ENCODE data around the gene CIBAR2.

Gene CIBAR2

GRCh38 chr16:85141491-85142128, 29.3 kb upstream of the CIBAR2 start:
- CTCF ChIA-PET = no interaction called here
- Histone ChIP-seq H3K9me3 (ENCODE audit: control insufficient read depth, insufficient read depth, low read depth, low read length) (no peaks in the 10 kb centered on the region), H3K4me1 (ENCODE audit: control insufficient read depth, insufficient read depth, low read length) (no peaks in the 10 kb centered on the region), H3K36me3 (ENCODE audit: control insufficient read depth in 2 of 2, insufficient read depth in 1 of 2, low read length in 2 of 2) (no peaks in the 10 kb centered on the region), H3K27ac (ENCODE audit: extremely low read depth, low read depth, low read length) (no peak overlapping the region), H3K4me3 (ENCODE audit: low read depth, low read length) (no peak overlapping the region)
- TF ChIP-seq HIC1 (tag by site-specific recombination; IDR thresholded peaks at IDR 0.05) (no peak), ZNF16 (tag by site-specific recombination; IDR thresholded peaks at IDR 0.05; ENCODE audit: low read depth) (peak; percentile 74; the same call in 1 of the 2 replicates)
- POLR2A ChIA-PET = no interaction called here

GRCh38 chr16:85140455-85141012, 28.3 kb upstream of the CIBAR2 start:
- Histone ChIP-seq H3K27ac (ENCODE audit: extremely low read depth, low read depth, low read length) (no peak overlapping the region), H3K4me1 (ENCODE audit: control insufficient read depth, insufficient read depth, low read length) (no peaks in the 10 kb centered on the region), H3K9me3 (ENCODE audit: control insufficient read depth, insufficient read depth, low read depth, low read length) (no peaks in the 10 kb centered on the region), H3K4me3 (ENCODE audit: low read depth, low read length) (no peak overlapping the region), H3K36me3 (ENCODE audit: control insufficient read depth in 2 of 2, insufficient read depth in 1 of 2, low read length in 2 of 2) (no peaks in the 10 kb centered on the region)
- CTCF ChIA-PET = interaction anchor here (0.6 to 0.9 kb wide), 3 partner anchors 71 to 198 kb away, joined by 3 to 4 read pairs (median 3); no protein-coding TSS in a partner anchor
- no peak for TF ChIP-seq ZNF707 (tag by site-specific recombination; IDR thresholded peaks at IDR 0.05)
- TF ChIP-seq CTCF (tag by site-specific recombination; IDR thresholded peaks at IDR 0.05) = no peak
- TF ChIP-seq ZNF2 (tag by site-specific recombination; IDR thresholded peaks at IDR 0.05) = no peak
- no peak for TF ChIP-seq SP7 (tag by site-specific recombination; IDR thresholded peaks at IDR 0.05)
- POLR2A ChIA-PET = no interaction called here

- Histone ChIP-seq H3K27ac (ENCODE audit: extremely low read depth, low read depth, low read length) (no peak overlapping the region), H3K9me3 (ENCODE audit: control insufficient read depth, insufficient read depth, low read depth, low read length) (no peaks in the 10 kb centered on the region), H3K4me3 (ENCODE audit: low read depth, low read length) (no peak overlapping the region), H3K36me3 (ENCODE audit: control insufficient read depth in 2 of 2, insufficient read depth in 1 of 2, low read length in 2 of 2) (no peaks in the 10 kb centered on the region), H3K4me1 (ENCODE audit: control insufficient read depth, insufficient read depth, low read length) (no peaks in the 10 kb centered on the region)
- no peak for TF ChIP-seq ZNF2 (tag by site-specific recombination; IDR thresholded peaks at IDR 0.05)
- TF ChIP-seq ZNF677 (tag by site-specific recombination; IDR thresholded peaks at IDR 0.05) = no peak
- no peak for TF ChIP-seq ZBTB1 (tag by site-specific recombination; IDR thresholded peaks at IDR 0.05)
- no peak for TF ChIP-seq KLF10 (tag by site-specific recombination; IDR thresholded peaks at IDR 0.05)
- no peak for TF ChIP-seq HIC1 (tag by site-specific recombination; IDR thresholded peaks at IDR 0.05)
- no peak for TF ChIP-seq ZNF341 (tag by site-specific recombination; IDR thresholded peaks at IDR 0.05; ENCODE audit: low read depth)
- TF ChIP-seq PRDM6 (tag by site-specific recombination; IDR thresholded peaks at IDR 0.05) = no peak
- TF ChIP-seq ZNF707 (tag by site-specific recombination; IDR thresholded peaks at IDR 0.05) = no peak
- no peak for TF ChIP-seq ZNF449 (tag by site-specific recombination; IDR thresholded peaks at IDR 0.05)
- POLR2A ChIA-PET = no interaction called here
- CTCF ChIA-PET = interaction anchor here (0.8 to 0.9 kb wide), 2 partner anchors 10 to 113 kb away, joined by 3 to 4 read pairs; no protein-coding TSS in a partner anchor
Measured at GRCh38 chr16:85139881-85140339, 27.6 kb upstream of the CIBAR2 start.
